Suppressor macrophage (primary cell): Measurements from ENCODE around the gene LONRF2.

Experiments used
- DNase-seq, 4 experiments: peaks; one replicate each; pipeline ENCODE4 v3.0.0-alpha.2; 2020 to 2022

The LONRF2 gene

GRCh38 chr2:100301881-100302584, 20.3 kb downstream of the LONRF2 start:
- DNase-seq: no peak

DNA sequence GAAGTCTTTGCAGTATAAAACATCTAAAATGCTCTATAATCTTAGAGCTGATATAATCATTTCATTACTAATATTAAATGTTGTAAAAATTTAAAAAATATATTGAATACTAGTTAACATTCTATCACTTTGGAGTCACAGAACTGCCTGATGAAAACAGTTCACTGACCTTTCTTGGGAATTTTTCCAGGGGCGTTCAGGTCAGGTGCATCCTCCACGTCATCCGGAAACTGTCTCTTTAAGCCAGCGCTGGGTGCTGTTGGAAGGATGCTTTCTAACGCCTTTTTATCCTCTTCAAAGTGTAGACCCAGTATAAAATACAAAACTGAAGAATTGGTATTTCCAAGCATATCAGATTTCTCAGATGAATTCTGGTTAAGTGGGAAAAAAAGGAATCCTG, 22.8 kb downstream of the LONRF2 start:
- no peak for DNase-seq

DNA sequence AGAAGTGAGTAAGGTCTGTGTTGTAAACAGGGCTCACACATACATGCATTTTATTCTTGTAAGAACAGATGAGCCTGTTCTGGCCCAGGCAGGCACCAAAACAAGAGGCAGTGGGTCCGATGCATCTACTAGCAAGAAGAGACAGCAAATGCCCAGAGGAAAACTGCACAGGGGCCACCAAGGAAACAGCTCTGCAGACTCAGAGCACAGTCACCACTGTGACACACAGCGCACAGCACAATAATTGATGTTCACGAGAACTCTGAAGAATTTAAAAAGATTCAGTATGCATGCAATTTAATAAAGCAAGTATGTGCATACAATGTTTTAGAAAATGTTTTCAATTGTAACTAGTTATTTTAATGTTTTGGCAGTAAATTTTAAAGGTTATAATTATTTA, 24.8 kb downstream of the LONRF2 start:
- DNase-seq: no peak

- DNase-seq: no peak
Measured at GRCh38 chr2:100294162-100294497, 28.2 kb downstream of the LONRF2 start.

GRCh38 chr2:100293341-100294161, 28.8 kb downstream of the LONRF2 start:
- peak in 2 of 4 experiments; percentile 4 to 13 for DNase-seq

- DNase-seq: peak; percentile 28 to 71 (median 50)
Measured at GRCh38 chr2:100292022-100292580, 30.2 kb downstream of the LONRF2 start.

DNA sequence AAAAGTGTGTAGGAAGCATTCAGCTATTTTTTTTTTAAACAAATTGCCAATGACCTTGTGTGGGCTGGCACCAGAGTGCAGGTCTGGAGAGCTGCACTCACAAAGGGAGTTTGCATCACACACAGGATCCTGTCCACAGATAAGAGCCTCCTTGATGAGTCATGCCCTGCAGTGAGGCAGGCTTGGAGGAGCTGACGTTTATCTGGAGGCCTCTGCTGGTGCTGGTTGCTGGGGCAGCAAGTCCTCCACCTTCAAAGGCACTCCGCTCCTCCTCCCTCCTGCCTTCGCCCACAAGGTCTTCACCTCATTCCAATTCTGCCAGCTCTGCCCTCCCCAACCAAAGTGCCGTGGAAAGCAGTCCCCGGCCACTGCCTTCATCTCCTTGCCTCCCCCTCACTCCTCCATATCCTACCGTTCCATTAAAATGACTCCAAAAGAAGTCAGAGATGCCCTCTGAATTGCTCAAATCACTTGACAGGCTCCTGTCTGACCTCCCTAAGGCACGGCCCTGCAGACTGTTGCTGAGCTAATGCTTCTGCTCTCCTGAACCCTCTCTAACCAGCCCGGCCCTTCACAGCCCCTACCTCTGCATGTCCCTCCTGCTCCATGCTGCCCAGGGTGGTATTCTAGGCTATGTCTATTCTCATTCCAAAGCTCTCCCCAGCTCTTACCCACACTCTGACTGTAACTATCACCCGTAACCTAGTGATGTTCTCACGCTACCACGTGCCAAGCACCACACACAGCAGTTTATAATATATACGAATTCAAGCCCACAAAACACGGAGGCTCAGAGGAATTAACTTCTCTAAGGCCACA, 30.9 kb downstream of the LONRF2 start:
- DNase-seq: peak; percentile 33 to 77 (median 60)

DNA sequence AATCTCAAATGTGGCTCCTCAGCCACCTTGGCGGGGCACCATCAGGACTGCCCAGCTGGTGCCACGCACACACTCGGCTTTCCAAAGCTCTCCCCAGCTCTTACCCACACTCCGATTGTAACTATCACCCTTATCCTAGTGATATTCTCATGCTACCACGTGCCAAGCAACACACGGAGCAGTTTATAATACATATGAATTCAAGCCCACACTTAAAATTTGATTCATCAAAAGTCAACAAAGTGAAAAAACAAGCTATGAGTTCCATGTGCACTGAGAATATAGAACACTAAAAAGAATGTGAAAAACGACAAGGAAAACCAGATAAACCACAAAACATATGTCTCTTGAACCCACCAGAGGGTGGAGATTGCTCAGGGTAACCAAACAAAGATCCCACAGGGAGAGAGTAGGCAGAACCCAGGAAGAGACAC, 31.6 kb downstream of the LONRF2 start:
- DNase-seq: no peak

- no peak for DNase-seq
Measured at GRCh38 chr2:100289020-100289419, 33.3 kb downstream of the LONRF2 start.

DNA sequence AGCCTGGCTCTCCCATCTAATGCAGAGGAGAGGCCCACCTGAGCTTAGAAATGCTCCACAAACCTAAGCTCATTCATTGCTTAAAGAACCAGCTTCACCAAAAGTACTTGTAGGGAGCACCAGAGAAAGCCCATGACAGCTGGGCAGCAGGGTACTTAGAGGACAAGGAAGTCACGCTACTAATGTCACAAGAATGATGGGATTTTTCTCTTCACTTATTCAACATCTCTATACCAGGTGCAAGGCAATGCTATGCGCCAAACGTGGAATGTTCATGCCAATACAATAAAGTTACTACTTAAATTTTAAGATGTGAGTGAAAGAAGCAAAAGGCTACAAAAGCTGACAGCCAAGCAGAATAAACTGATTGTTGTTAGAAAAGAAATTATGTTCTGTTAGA, 36.0 kb downstream of the LONRF2 start:
- DNase-seq: no peak

GRCh38 chr2:100285691-100286090, 36.6 kb downstream of the LONRF2 start:
- DNase-seq: no peak

DNA sequence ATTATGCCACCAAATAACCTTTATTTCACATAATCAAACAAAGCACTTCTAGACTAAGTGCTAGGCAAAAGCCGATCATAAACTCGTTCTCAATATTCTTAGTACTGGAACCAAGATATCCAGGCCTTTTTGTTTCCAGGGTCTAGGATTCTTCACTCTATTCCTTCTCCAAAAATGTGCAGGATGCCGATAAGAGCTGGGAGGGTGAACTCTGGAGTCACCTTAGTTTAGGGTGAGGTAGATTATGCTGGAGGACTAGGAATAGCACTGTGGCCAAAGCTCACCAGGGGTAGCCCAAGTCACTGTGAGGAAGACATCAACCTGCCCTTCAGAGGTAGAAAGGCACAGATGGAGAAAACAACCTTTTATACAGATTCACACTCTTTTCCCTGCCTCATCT, 37.3 kb downstream of the LONRF2 start:
- DNase-seq: no peak

- no peak for DNase-seq
Measured at GRCh38 chr2:100283724-100284501, 38.4 kb downstream of the LONRF2 start.

GRCh38 chr2:100281521-100282438, 40.5 kb downstream of the LONRF2 start:
- DNase-seq: no peak

GRCh38 chr2:100279586-100280534, 42.4 kb downstream of the LONRF2 start:
- no peak for DNase-seq

- no peak for DNase-seq
Measured at GRCh38 chr2:100278986-100279385, 43.3 kb downstream of the LONRF2 start.

DNA sequence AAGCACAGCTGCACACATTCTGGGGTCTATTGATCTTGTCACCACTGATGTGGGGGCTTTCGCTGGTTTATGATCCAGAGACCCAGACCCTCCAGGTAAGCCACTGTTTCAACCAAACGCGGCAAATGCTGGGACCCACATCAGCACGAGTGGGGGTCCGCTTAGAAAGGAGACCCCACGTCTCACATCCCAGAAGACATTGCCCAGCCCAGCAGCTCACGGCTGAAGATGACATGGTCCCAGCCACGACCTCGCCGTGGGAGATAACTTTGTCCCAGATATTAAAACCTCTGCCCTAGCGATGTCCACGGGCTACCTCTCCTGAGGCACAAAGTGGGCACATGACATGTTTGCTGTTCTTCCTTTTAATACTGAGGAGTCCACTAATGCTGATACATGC, 43.8 kb downstream of the LONRF2 start:
- DNase-seq: no peak

DNA sequence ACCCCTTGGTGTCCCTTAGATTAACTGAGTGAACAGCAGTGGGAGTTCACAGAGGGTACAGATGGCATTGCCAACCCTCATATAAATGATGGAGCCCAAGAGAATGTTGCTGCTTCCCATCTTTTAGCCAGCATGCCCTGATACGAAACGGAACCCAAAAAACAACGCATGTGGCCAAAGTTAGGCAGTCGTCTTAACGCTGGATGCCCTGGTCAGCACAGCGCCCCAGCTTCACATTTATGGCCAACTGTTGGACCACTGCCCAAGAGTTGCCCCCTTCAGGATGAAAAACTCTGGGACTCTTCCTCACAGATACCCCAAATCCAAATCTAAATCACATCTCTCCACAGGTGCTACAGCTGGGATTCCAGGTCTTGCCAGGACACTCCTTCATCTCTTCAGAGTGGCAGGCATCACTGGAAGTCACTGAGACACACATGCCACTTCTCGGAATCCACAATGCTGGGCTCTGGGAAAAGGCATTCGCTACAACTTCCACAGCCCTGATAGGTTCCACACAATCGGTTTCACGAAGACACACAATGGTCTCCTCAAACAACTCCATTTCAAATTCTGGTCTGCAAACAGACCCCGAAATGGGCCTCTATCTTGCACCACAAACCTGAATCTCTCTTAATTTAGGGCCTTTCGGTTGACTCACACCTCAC, 44.6 kb downstream of the LONRF2 start:
- DNase-seq: no peak

GRCh38 chr2:100276716-100277115, 45.6 kb downstream of the LONRF2 start:
- no peak for DNase-seq
